ENCODE results near the gene DAP. TPM values are rescaled to one million over a fixed set of nuclear protein-coding genes. Genes with fewer than 3 reads are reported as not detected.
A peak's percentile ranks its signal among the peaks of the same experiment; 100 is the strongest.

The DAP gene
- total RNA-seq, 1 experiment from 2014 or later = 279 TPM

DNA sequence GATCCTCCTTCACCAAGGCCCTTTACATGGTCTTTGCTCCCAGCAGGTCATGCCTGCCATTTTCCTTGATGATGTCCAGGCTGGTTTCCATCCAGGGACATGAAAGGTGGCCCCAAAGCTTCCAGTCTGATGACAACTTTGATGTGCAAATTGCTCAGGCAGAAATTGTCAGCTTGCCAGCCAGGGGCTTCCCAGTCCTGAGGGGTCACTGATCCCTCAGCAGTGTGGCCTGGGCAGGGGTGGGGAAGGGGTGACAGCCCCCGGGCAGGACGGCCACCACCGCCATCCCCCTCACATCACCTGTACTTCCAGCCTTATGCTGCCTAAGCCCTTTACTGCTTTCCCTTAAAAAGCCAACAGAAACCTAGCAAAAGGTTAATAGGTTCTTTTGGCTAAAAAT lies 100.9 kb downstream of the DAP start:
- H3K36me3 ChIP-seq (ENCODE audit: low read depth) = no peaks in the 10 kb centered on the region
- H3F3A ChIP-seq (ENCODE audit: insufficient read depth, low read depth) = peaks cover under 1% of the 10 kb centered on the region; the same call in 1 of the 2 replicates
- intact Hi-C loops (cut with micrococcal nuclease; ENCODE audit: unreplicated experiment) = no loop called here
- H3K9me2 ChIP-seq (ENCODE audit: insufficient read depth) = no peaks in the 10 kb centered on the region
- BruUV-seq (replicated peaks) = no TSS peak
- no peak for DNase-seq
- no peaks in the 10 kb centered on the region for H3K9me3 ChIP-seq (ENCODE audit: insufficient read depth, low read depth)
- ChIA-PET CTCF (no interaction called here), POLR2A (ENCODE audit: unreplicated experiment) (no interaction called here)
- no peaks in the 10 kb centered on the region for H3K27me3 ChIP-seq (ENCODE audit: insufficient read depth, low read depth)
- H4K20me1 ChIP-seq (ENCODE audit: insufficient read depth) = no peaks in the 10 kb centered on the region
- no peak overlapping the region for H3K4me2 ChIP-seq
- no peak overlapping the region for H2AFZ ChIP-seq
- peaks cover 4% of the 10 kb centered on the region; the same call in 1 of the 2 replicates for H3K4me1 ChIP-seq (replicated peaks; ENCODE audit: insufficient read depth)
- H3K79me2 ChIP-seq (ENCODE audit: low read depth) = no peaks in the 10 kb centered on the region
- no peak overlapping the region for H3K27ac ChIP-seq
- no peak for TF ChIP-seq EZH2 (IDR thresholded peaks at IDR 0.05; ENCODE audit: low read depth)
- TF ChIP-seq, protein P1, sequence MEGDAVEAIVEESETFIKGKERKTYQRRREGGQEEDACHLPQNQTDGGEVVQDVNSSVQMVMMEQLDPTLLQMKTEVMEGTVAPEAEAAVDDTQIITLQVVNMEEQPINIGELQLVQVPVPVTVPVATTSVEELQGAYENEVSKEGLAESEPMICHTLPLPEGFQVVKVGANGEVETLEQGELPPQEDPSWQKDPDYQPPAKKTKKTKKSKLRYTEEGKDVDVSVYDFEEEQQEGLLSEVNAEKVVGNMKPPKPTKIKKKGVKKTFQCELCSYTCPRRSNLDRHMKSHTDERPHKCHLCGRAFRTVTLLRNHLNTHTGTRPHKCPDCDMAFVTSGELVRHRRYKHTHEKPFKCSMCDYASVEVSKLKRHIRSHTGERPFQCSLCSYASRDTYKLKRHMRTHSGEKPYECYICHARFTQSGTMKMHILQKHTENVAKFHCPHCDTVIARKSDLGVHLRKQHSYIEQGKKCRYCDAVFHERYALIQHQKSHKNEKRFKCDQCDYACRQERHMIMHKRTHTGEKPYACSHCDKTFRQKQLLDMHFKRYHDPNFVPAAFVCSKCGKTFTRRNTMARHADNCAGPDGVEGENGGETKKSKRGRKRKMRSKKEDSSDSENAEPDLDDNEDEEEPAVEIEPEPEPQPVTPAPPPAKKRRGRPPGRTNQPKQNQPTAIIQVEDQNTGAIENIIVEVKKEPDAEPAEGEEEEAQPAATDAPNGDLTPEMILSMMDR (conservative IDR thresholded peaks at IDR 0.05) = no peak
- H3K4me3 ChIP-seq = no peak overlapping the region

DNA sequence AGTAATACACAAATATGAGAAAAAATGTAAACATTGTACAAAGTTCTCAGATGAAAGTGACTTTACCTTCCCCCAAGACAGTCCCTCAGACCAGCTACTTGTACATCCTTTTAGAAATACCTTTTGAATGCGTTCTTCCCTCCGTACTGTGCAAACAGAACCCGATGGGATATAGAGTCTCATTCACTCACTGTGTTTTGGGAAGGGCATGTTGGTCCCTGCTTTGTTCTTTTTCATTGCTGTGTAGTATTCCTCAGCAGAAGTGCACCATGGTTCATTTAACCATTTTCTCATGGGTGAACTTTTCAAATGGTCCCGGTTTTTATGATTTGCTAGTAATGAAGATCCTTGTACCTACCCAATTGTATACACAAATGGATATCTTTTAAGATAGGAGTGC lies 102.8 kb downstream of the DAP start:
- Histone ChIP-seq H3K79me2 (ENCODE audit: low read depth) (no peaks in the 10 kb centered on the region), H3K27me3 (ENCODE audit: insufficient read depth, low read depth) (no peaks in the 10 kb centered on the region), H3K4me3 (no peak overlapping the region), H3K4me2 (no peak overlapping the region), H4K20me1 (ENCODE audit: insufficient read depth) (no peaks in the 10 kb centered on the region), H3F3A (ENCODE audit: insufficient read depth, low read depth) (peaks cover 6% of the 10 kb centered on the region; the same call in 1 of the 2 replicates), H3K9me3 (ENCODE audit: insufficient read depth, low read depth) (no peaks in the 10 kb centered on the region), H3K4me1 (replicated peaks; ENCODE audit: insufficient read depth) (peaks cover 4% of the 10 kb centered on the region; the same call in 1 of the 2 replicates), H2AFZ (no peak overlapping the region), H3K27ac (no peak overlapping the region), H3K9me2 (ENCODE audit: insufficient read depth) (no peaks in the 10 kb centered on the region), H3K36me3 (ENCODE audit: low read depth) (no peaks in the 10 kb centered on the region)
- POLR2A ChIA-PET (ENCODE audit: unreplicated experiment) = interaction anchor here (0.6 kb wide), 1 partner anchor 136 kb away, joined by 4 read pairs; no protein-coding TSS in a partner anchor
- no TSS peak for BruUV-seq (replicated peaks)
- DNase-seq = no peak
- TF ChIP-seq, protein P1 (conservative IDR thresholded peaks at IDR 0.05) = no peak
- no peak for TF ChIP-seq EZH2 (IDR thresholded peaks at IDR 0.05; ENCODE audit: low read depth)
- CTCF ChIA-PET = no interaction called here
- intact Hi-C loops (cut with micrococcal nuclease; ENCODE audit: unreplicated experiment) = no loop called here

GRCh38 chr5:10655972-10656830 lies 104.8 kb downstream of the DAP start:
- ChIA-PET CTCF (no interaction called here), POLR2A (ENCODE audit: unreplicated experiment) (no interaction called here)
- Histone ChIP-seq H3K4me1 (replicated peaks; ENCODE audit: insufficient read depth) (peaks cover 4% of the 10 kb centered on the region; the same call in 1 of the 2 replicates), H3K9me3 (ENCODE audit: insufficient read depth, low read depth) (no peaks in the 10 kb centered on the region), H3K36me3 (ENCODE audit: low read depth) (no peaks in the 10 kb centered on the region), H3K4me2 (peak overlapping the region; percentile 56), H3K79me2 (ENCODE audit: low read depth) (no peaks in the 10 kb centered on the region), H3K9me2 (ENCODE audit: insufficient read depth) (no peaks in the 10 kb centered on the region), H2AFZ (no peak overlapping the region), H3F3A (ENCODE audit: insufficient read depth, low read depth) (peaks cover 6% of the 10 kb centered on the region; the same call in 1 of the 2 replicates), H3K27ac (peak overlapping the region; percentile 61), H4K20me1 (ENCODE audit: insufficient read depth) (no peaks in the 10 kb centered on the region), H3K4me3 (peak overlapping the region; percentile 21; the same call in 1 of the 2 replicates), H3K27me3 (ENCODE audit: insufficient read depth, low read depth) (no peaks in the 10 kb centered on the region)
- intact Hi-C loops (cut with micrococcal nuclease; ENCODE audit: unreplicated experiment) = no loop called here
- no TSS peak for BruUV-seq (replicated peaks)
- no peak for TF ChIP-seq EZH2 (IDR thresholded peaks at IDR 0.05; ENCODE audit: low read depth)
- TF ChIP-seq, protein P1 (conservative IDR thresholded peaks at IDR 0.05) = no peak
- no peak for DNase-seq

Measured in PC-9 (cell line).